OCI-LY1 (cell line): ENCODE measurements around the gene ABLIM1.

Source experiments
- CTCF ChIP-seq: fragments of 200-600 bp; sonication (generic), shearing (Covaris generic); IDR thresholded peaks from 2 replicates; pipeline ENCODE4 v1.5.1; 2017; ENCODE audit warnings: mild to moderate bottlenecking, antibody characterized with exemption, low read length, moderate library complexity, mixed read lengths
- EZH2 ChIP-seq: fragments of 200-600 bp; sonication (generic), shearing (Covaris generic); IDR thresholded peaks from 2 replicates; pipeline ENCODE4 v1.8.0; 2017; ENCODE audit warnings: borderline replicate concordance, mixed run types, mild to moderate bottlenecking, antibody characterized with exemption, low read length, moderate library complexity, mixed read lengths

DNA sequence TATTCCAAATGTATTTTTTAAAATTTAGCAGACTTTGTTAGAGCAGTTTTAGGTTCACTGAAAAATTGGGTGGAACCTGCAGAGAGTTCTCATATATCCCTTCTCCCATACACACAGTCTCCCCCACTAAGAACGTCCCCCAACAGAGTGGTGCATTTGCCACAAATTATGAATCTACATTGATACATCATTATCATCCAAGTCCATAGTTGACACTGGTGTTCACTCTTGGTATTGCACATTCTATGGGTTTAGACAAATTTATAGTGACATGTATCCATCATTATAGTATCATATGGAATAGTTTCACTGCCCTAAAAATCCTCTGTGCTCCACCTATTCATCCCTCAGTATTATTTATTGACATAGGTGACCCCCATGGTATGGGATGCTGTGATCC, 156.4 kb downstream of the ABLIM1 start:
- no peak; the same call in 1 of the 2 replicates for TF ChIP-seq CTCF
- TF ChIP-seq EZH2 = no peak
